ENCODE measurements around the gene STAP1.
A peak's percentile ranks its signal among the peaks of the same experiment; 100 is the strongest.
"Not testable (repeated sequence)": the region's sequence is repeated elsewhere in the genome, so short reads cannot be mapped to it uniquely, and the experiment has no call there.

The STAP1 gene

GRCh38 chr4:67558493-67558892 lies at the start of gene STAP1:
Gene STAP1, plus strand, starts transcription at chr4:67558727. Its CDS starts 83 bp downstream, at chr4:67558810.
- peak; percentile 50 for DNase-seq

GRCh38 chr4:67512501-67512900 lies 46.0 kb upstream of the STAP1 start:
- DNase-seq = no peak

- no peak for DNase-seq
These were observed 38.4 kb upstream of the STAP1 start for GRCh38 chr4:67520141-67520540.

GRCh38 chr4:67521506-67521905 lies 37.0 kb upstream of the STAP1 start:
- peak; percentile 53 for DNase-seq

GRCh38 chr4:67522230-67522629 lies 36.3 kb upstream of the STAP1 start:
- no peak for DNase-seq

- peak; percentile 63 for DNase-seq
These were observed 35.5 kb upstream of the STAP1 start for GRCh38 chr4:67522851-67523671.

GRCh38 chr4:67524140-67524539 lies 34.4 kb upstream of the STAP1 start:
- not testable (repeated sequence) for DNase-seq

GRCh38 chr4:67531379-67531962 lies 27.1 kb upstream of the STAP1 start:
- no peak for DNase-seq

GRCh38 chr4:67532397-67532796 lies 26.1 kb upstream of the STAP1 start:
- not testable (repeated sequence) for DNase-seq

GRCh38 chr4:67533112-67533511 lies 25.4 kb upstream of the STAP1 start:
- DNase-seq = no peak

- DNase-seq = no peak
These were observed 23.2 kb upstream of the STAP1 start for GRCh38 chr4:67535280-67535840.

GRCh38 chr4:67539830-67540229 lies 18.7 kb upstream of the STAP1 start:
- DNase-seq = no peak

- DNase-seq = no peak
These were observed 16.5 kb upstream of the STAP1 start for GRCh38 chr4:67542076-67542475.

- peak; percentile 97 for DNase-seq
These were observed 13.1 kb upstream of the STAP1 start, which contains the start of gene CENPC for GRCh38 chr4:67545199-67546003. Gene CENPC, minus strand, starts transcription at chr4:67545503. Its CDS starts 148 bp downstream, at chr4:67545355.

- DNase-seq = no peak
These were observed 12.5 kb upstream of the STAP1 start for GRCh38 chr4:67546004-67546356.

- DNase-seq = no peak
These were observed 11.6 kb upstream of the STAP1 start for GRCh38 chr4:67546971-67547370.

- peak; percentile 44 for DNase-seq
These were observed 9.4 kb upstream of the STAP1 start for GRCh38 chr4:67549123-67549522.

GRCh38 chr4:67550451-67550850 lies 8.1 kb upstream of the STAP1 start:
- DNase-seq = no peak

- DNase-seq = no peak
These were observed 7.7 kb upstream of the STAP1 start for GRCh38 chr4:67550857-67551256.

- DNase-seq = not testable (repeated sequence)
These were observed 6.3 kb upstream of the STAP1 start for GRCh38 chr4:67552146-67552792.

- no peak for DNase-seq
These were observed 4.4 kb upstream of the STAP1 start for GRCh38 chr4:67554096-67554495.

- no peak for DNase-seq
These were observed 3.1 kb upstream of the STAP1 start for GRCh38 chr4:67555447-67555846.

- no peak for DNase-seq
These were observed 2.1 kb upstream of the STAP1 start for GRCh38 chr4:67556436-67556835.

Measured in activated CD4-positive, alpha-beta T cell treated with anti-CD3 and anti-CD28 coated beads, Interleukin-10, Interleukin-2, amounts not matched to agents 100 ng/mL and 50 ng/mL, durations not matched to agents 16 hours and 8 hours (primary cell).